SK-N-DZ (cell line): ENCODE results near the gene UTP15. TPM values are rescaled to one million over a fixed set of nuclear protein-coding genes. Genes with fewer than 3 reads are reported as not detected.

ENCODE experiments used
- DNase-seq: peaks from one replicate; pipeline ENCODE4 v3.0.0-alpha.2; 2015; ENCODE audit warnings: low spot score
- polyA plus RNA-seq, 2 experiments: library from polyadenylated mRNA; depleted of rRNA; stranded (reverse); fragments of >200 nt; gene quantifications; 2 replicates each; pipeline ENCODE4 v1.2.3, GENCODE V29; 2014

Gene UTP15
- 14.4 and 16.8 TPM in 2 replicates for polyA plus RNA-seq (2014; cell fraction: cytosol; rRNA removed)
- 25.0 and 36.1 TPM in 2 replicates for polyA plus RNA-seq (2014; cell fraction: nucleus; rRNA removed)

GRCh38 chr5:73565139-73565968 is at the start of gene UTP15, which contains the start of gene ANKRA2:
Gene UTP15 (plus strand): TSS chr5:73565743. CDS start chr5:73567345, 1,602 bp downstream.
Gene ANKRA2 (minus strand): TSS chr5:73565639. CDS start chr5:73562881, 2,758 bp downstream.
- peak; percentile 98 for DNase-seq

- DNase-seq = peak; percentile 87
These were observed 45.8 kb upstream of the UTP15 start for GRCh38 chr5:73519531-73520283.

GRCh38 chr5:73522989-73523388 is 42.6 kb upstream of the UTP15 start:
- DNase-seq = no peak

- no peak for DNase-seq
These were observed 41.7 kb upstream of the UTP15 start for GRCh38 chr5:73523861-73524260.

- no peak for DNase-seq
These were observed 39.8 kb upstream of the UTP15 start for GRCh38 chr5:73525606-73526203.

- DNase-seq = no peak
These were observed 37.3 kb upstream of the UTP15 start for GRCh38 chr5:73528248-73528647.

- DNase-seq = no peak
These were observed 36.5 kb upstream of the UTP15 start for GRCh38 chr5:73529081-73529480.

- DNase-seq = no peak
These were observed 34.2 kb upstream of the UTP15 start for GRCh38 chr5:73531356-73531755.

- DNase-seq = no peak
These were observed 33.3 kb upstream of the UTP15 start for GRCh38 chr5:73532195-73532594.

GRCh38 chr5:73534011-73534644 is 31.4 kb upstream of the UTP15 start:
- DNase-seq = no peak

- DNase-seq = no peak
These were observed 30.6 kb upstream of the UTP15 start for GRCh38 chr5:73534971-73535370.

GRCh38 chr5:73539730-73540129 is 25.8 kb upstream of the UTP15 start:
- DNase-seq = no peak

GRCh38 chr5:73540192-73540591 is 25.4 kb upstream of the UTP15 start:
- no peak for DNase-seq

GRCh38 chr5:73542020-73542419 is 23.5 kb upstream of the UTP15 start:
- DNase-seq = no peak

- peak; percentile 74 for DNase-seq
These were observed 20.8 kb upstream of the UTP15 start for GRCh38 chr5:73544429-73545402.

- DNase-seq = no peak
These were observed 20.2 kb upstream of the UTP15 start for GRCh38 chr5:73545403-73545779.

GRCh38 chr5:73550016-73550415 is 15.5 kb upstream of the UTP15 start:
- no peak for DNase-seq

GRCh38 chr5:73552642-73553041 is 12.9 kb upstream of the UTP15 start:
- no peak for DNase-seq

- DNase-seq = no peak
These were observed 6.6 kb upstream of the UTP15 start for GRCh38 chr5:73558950-73559349.

GRCh38 chr5:73564018-73564417 is 1.5 kb upstream of the UTP15 start:
- no peak for DNase-seq
